Eye (tissue), 1 donor: ENCODE measurements around the gene MTMR10.

Experiments
- DNase-seq: peaks from one replicate; pipeline ENCODE4 v3.0.0-alpha.2; 2015

Gene MTMR10

GRCh38 chr15:30953731-30954378 lies 37.6 kb downstream of the MTMR10 start:
- DNase-seq = no peak

- no peak for DNase-seq
Measured at GRCh38 chr15:30953183-30953582, 38.2 kb downstream of the MTMR10 start.

- DNase-seq = no peak
Measured at GRCh38 chr15:30943654-30944335, 47.6 kb downstream of the MTMR10 start.

GRCh38 chr15:30941520-30941919 lies 49.9 kb downstream of the MTMR10 start:
- no peak for DNase-seq

GRCh38 chr15:30940359-30940758 lies 51.1 kb downstream of the MTMR10 start:
- no peak for DNase-seq

- DNase-seq = no peak
Measured at GRCh38 chr15:30939161-30939560, 52.3 kb downstream of the MTMR10 start.

GRCh38 chr15:30933293-30933692 lies 58.1 kb downstream of the MTMR10 start:
- no peak for DNase-seq

- DNase-seq = no peak
Measured at GRCh38 chr15:30930422-30930821, 61.0 kb downstream of the MTMR10 start.

GRCh38 chr15:30929982-30930381 lies 61.4 kb downstream of the MTMR10 start:
- DNase-seq = no peak

- peak; percentile 20 for DNase-seq
Measured at GRCh38 chr15:30929064-30929669, 62.3 kb downstream of the MTMR10 start.

- DNase-seq = no peak
Measured at GRCh38 chr15:30928076-30928475, 63.4 kb downstream of the MTMR10 start.

GRCh38 chr15:30927148-30927761 lies 64.2 kb downstream of the MTMR10 start:
- DNase-seq = no peak

GRCh38 chr15:30926161-30926560 lies 65.3 kb downstream of the MTMR10 start:
- no peak for DNase-seq

GRCh38 chr15:30925686-30926085 lies 65.7 kb downstream of the MTMR10 start:
- DNase-seq = no peak

GRCh38 chr15:30924353-30924752 lies 67.1 kb downstream of the MTMR10 start:
- DNase-seq = no peak

- no peak for DNase-seq
Measured at GRCh38 chr15:30923429-30923828, 68.0 kb downstream of the MTMR10 start.

- peak; percentile 81 for DNase-seq
Measured at GRCh38 chr15:30922480-30923311, 68.7 kb downstream of the MTMR10 start.

- peak; percentile 81 for DNase-seq
Measured at GRCh38 chr15:30921781-30922479, 69.5 kb downstream of the MTMR10 start.

GRCh38 chr15:30921106-30921505 lies 70.3 kb downstream of the MTMR10 start:
- DNase-seq = no peak

- DNase-seq = no peak
Measured at GRCh38 chr15:30919877-30920550, 71.4 kb downstream of the MTMR10 start.

GRCh38 chr15:30918366-30918765 lies 73.1 kb downstream of the MTMR10 start:
- no peak for DNase-seq

GRCh38 chr15:30917675-30918074 lies 73.8 kb downstream of the MTMR10 start:
- DNase-seq = no peak
